ENCODE data around the gene BCAS2. TPM values are rescaled to one million over a fixed set of nuclear protein-coding genes. Genes with fewer than 3 reads are reported as not detected.

The BCAS2 gene
- total RNA-seq, 1 donor from 2014 or later, result 26.1 TPM

- DNase-seq (ENCODE audit: low spot score in 2 of 2), result no peak
- Histone ChIP-seq H3K9me3 (no peaks in the 10 kb centered on the region), H3K4me3 (no peak overlapping the region), H3K27me3 (no peaks in the 10 kb centered on the region), H3K36me3 (no peaks in the 10 kb centered on the region), H3K27ac (no peak overlapping the region), H3K4me1 (no peaks in the 10 kb centered on the region)
- intact Hi-C loops (cut with DNase I), result no loop called here
- no peak for TF ChIP-seq CTCF (IDR thresholded peaks at IDR 0.05)
Measured at GRCh38 chr1:114559356-114559755, 22.1 kb downstream of the BCAS2 start.

- no peak for DNase-seq (ENCODE audit: low spot score in 2 of 2)
- Histone ChIP-seq H3K27ac (no peak overlapping the region), H3K4me3 (no peak overlapping the region), H3K27me3 (no peaks in the 10 kb centered on the region), H3K9me3 (no peaks in the 10 kb centered on the region), H3K36me3 (no peaks in the 10 kb centered on the region), H3K4me1 (no peaks in the 10 kb centered on the region)
- TF ChIP-seq CTCF (IDR thresholded peaks at IDR 0.05), result peak in 1 of 3 experiments; percentile 36
- intact Hi-C loops (cut with DNase I), result no loop called here
Measured at GRCh38 chr1:114558544-114558943, 22.9 kb downstream of the BCAS2 start.

- Histone ChIP-seq H3K9me3 (no peaks in the 10 kb centered on the region), H3K27ac (no peak overlapping the region), H3K4me1 (no peaks in the 10 kb centered on the region), H3K27me3 (no peaks in the 10 kb centered on the region), H3K36me3 (no peaks in the 10 kb centered on the region), H3K4me3 (no peak overlapping the region)
- DNase-seq (ENCODE audit: low spot score in 2 of 2), result no peak
- no peak for TF ChIP-seq CTCF (IDR thresholded peaks at IDR 0.05)
- intact Hi-C loops (cut with DNase I), result no loop called here
Measured at GRCh38 chr1:114554577-114554976, 26.8 kb downstream of the BCAS2 start.

- no peak overlapping the region for H3K4me3 ChIP-seq
- no peaks in the 10 kb centered on the region for H3K4me1 ChIP-seq
- no peaks in the 10 kb centered on the region for H3K9me3 ChIP-seq
- no peak for TF ChIP-seq CTCF (IDR thresholded peaks at IDR 0.05)
- H3K27me3 ChIP-seq, result no peaks in the 10 kb centered on the region
- no peak overlapping the region for H3K27ac ChIP-seq
- DNase-seq (ENCODE audit: low spot score in 2 of 2), result no peak
- no peaks in the 10 kb centered on the region for H3K36me3 ChIP-seq
- intact Hi-C loops (cut with DNase I), result no loop called here
Measured at GRCh38 chr1:114552106-114552639, 29.2 kb downstream of the BCAS2 start.

GRCh38 chr1:114551400-114551799 lies 30.0 kb downstream of the BCAS2 start:
- intact Hi-C loops (cut with DNase I), result no loop called here
- no peaks in the 10 kb centered on the region for H3K4me1 ChIP-seq
- no peak for TF ChIP-seq CTCF (IDR thresholded peaks at IDR 0.05)

GRCh38 chr1:114550336-114550735 lies 31.1 kb downstream of the BCAS2 start:
- no peak for DNase-seq (ENCODE audit: low spot score in 2 of 2)
- intact Hi-C loops (cut with DNase I), result no loop called here
- H3K36me3 ChIP-seq, result no peaks in the 10 kb centered on the region
- H3K4me3 ChIP-seq, result no peak overlapping the region
- no peaks in the 10 kb centered on the region for H3K27me3 ChIP-seq
- H3K9me3 ChIP-seq, result no peaks in the 10 kb centered on the region
- no peak for TF ChIP-seq CTCF (IDR thresholded peaks at IDR 0.05)
- no peaks in the 10 kb centered on the region for H3K4me1 ChIP-seq
- H3K27ac ChIP-seq, result no peak overlapping the region

More at GRCh38 chr1:114551400-114551799, 30.0 kb downstream of the BCAS2 start:
- no peak for DNase-seq (ENCODE audit: low spot score in 2 of 2)
- no peak overlapping the region for H3K4me3 ChIP-seq
- H3K9me3 ChIP-seq, result no peaks in the 10 kb centered on the region
- no peaks in the 10 kb centered on the region for H3K36me3 ChIP-seq
- no peak overlapping the region for H3K27ac ChIP-seq
- no peaks in the 10 kb centered on the region for H3K27me3 ChIP-seq
